GF-D8 (cell line): ENCODE data around the gene EML1.
"Not testable (repeated sequence)": the region's sequence is repeated elsewhere in the genome, so short reads cannot be mapped to it uniquely, and the experiment has no call there.

Source experiments
- DNase-seq: peaks from one replicate; lab custom pipeline; 2025; lab: John Stamatoyannopoulos, UW

The EML1 gene

GRCh38 chr14:99755629-99756603, 37.3 kb upstream of the EML1 start:
- no peak for DNase-seq

GRCh38 chr14:99756796-99757195, 36.4 kb upstream of the EML1 start:
- no peak for DNase-seq

- DNase-seq = no peak
Measured at GRCh38 chr14:99757331-99758070, 35.7 kb upstream of the EML1 start.

GRCh38 chr14:99758121-99758821, 34.9 kb upstream of the EML1 start:
- no peak for DNase-seq

GRCh38 chr14:99758872-99759545, 34.2 kb upstream of the EML1 start:
- no peak for DNase-seq

- DNase-seq = no peak
Measured at GRCh38 chr14:99759546-99759925, 33.7 kb upstream of the EML1 start.

GRCh38 chr14:99760817-99761216, 32.4 kb upstream of the EML1 start:
- no peak for DNase-seq

GRCh38 chr14:99762911-99763310, 30.3 kb upstream of the EML1 start:
- DNase-seq = not testable (repeated sequence)

- no peak for DNase-seq
Measured at GRCh38 chr14:99763527-99764221, 29.5 kb upstream of the EML1 start.

GRCh38 chr14:99764222-99764706, 28.9 kb upstream of the EML1 start:
- no peak for DNase-seq

GRCh38 chr14:99768381-99768780, 24.8 kb upstream of the EML1 start:
- DNase-seq = no peak

GRCh38 chr14:99769123-99769522, 24.1 kb upstream of the EML1 start:
- DNase-seq = no peak

GRCh38 chr14:99769799-99770198, 23.4 kb upstream of the EML1 start:
- no peak for DNase-seq

GRCh38 chr14:99772371-99773283, 20.6 kb upstream of the EML1 start:
- no peak for DNase-seq

GRCh38 chr14:99773521-99774497, 19.4 kb upstream of the EML1 start:
- no peak for DNase-seq

- no peak for DNase-seq
Measured at GRCh38 chr14:99774556-99775307, 18.5 kb upstream of the EML1 start.

- DNase-seq = no peak
Measured at GRCh38 chr14:99775351-99775750, 17.9 kb upstream of the EML1 start.

- no peak for DNase-seq
Measured at GRCh38 chr14:99777951-99778350, 15.3 kb upstream of the EML1 start.
